ENCODE measurements around the gene PSMD3. TPM values are rescaled to one million over a fixed set of nuclear protein-coding genes. Genes with fewer than 3 reads are reported as not detected.

Gene PSMD3
- total RNA-seq, 4 donors from 2014 or later = 62.0 to 158 (median 84.7) TPM

- no peak within 1 kb of the TSS for H3K27ac ChIP-seq
- no peak within 1 kb of the TSS for H3K4me3 ChIP-seq
- DNase-seq = no peak
- H3K4me1 ChIP-seq = no peaks in the 10 kb centered on the region
- no peaks in the 10 kb centered on the region for H3K27me3 ChIP-seq
- intact Hi-C loops (cut with DNase I; ENCODE audit: low total_unique reads) = no loop called here
- H3K9me3 ChIP-seq = no peaks in the 10 kb centered on the region
- H3K36me3 ChIP-seq = no peaks in the 10 kb centered on the region
- TF ChIP-seq CTCF (IDR thresholded peaks at IDR 0.05) (no peak), POLR2A (IDR thresholded peaks at IDR 0.05) (no peak)
Measured at GRCh38 chr17:39962642-39963220, 17.9 kb upstream of the PSMD3 start, which contains the start of gene GSDMA. TSS of gene GSDMA (plus strand) at chr17:39963004. CDS start at chr17:39965688, 2,684 bp downstream.

GRCh38 chr17:39963829-39964228 is 16.8 kb upstream of the PSMD3 start:
- no peak for DNase-seq
- Histone ChIP-seq H3K4me1 (no peaks in the 10 kb centered on the region), H3K36me3 (no peaks in the 10 kb centered on the region), H3K4me3 (no peak overlapping the region), H3K27ac (no peak overlapping the region), H3K27me3 (no peaks in the 10 kb centered on the region), H3K9me3 (no peaks in the 10 kb centered on the region)
- intact Hi-C loops (cut with DNase I; ENCODE audit: low total_unique reads) = no loop called here
- no peak for TF ChIP-seq CTCF (IDR thresholded peaks at IDR 0.05)
- no peak for TF ChIP-seq POLR2A (IDR thresholded peaks at IDR 0.05)

- no peak for TF ChIP-seq POLR2A (IDR thresholded peaks at IDR 0.05)
- TF ChIP-seq CTCF (IDR thresholded peaks at IDR 0.05) = no peak
- H3K27me3 ChIP-seq = no peaks in the 10 kb centered on the region
- no peak overlapping the region for H3K4me3 ChIP-seq
- no peaks in the 10 kb centered on the region for H3K9me3 ChIP-seq
- DNase-seq = no peak
- intact Hi-C loops (cut with DNase I; ENCODE audit: low total_unique reads) = no loop called here
- H3K36me3 ChIP-seq = no peaks in the 10 kb centered on the region
- H3K4me1 ChIP-seq = no peaks in the 10 kb centered on the region
- no peak overlapping the region for H3K27ac ChIP-seq
Measured at GRCh38 chr17:39965017-39965699, 15.4 kb upstream of the PSMD3 start.

- no peak for TF ChIP-seq POLR2A (IDR thresholded peaks at IDR 0.05)
- no peak for TF ChIP-seq CTCF (IDR thresholded peaks at IDR 0.05)
- H3K36me3 ChIP-seq = no peaks in the 10 kb centered on the region
- intact Hi-C loops (cut with DNase I; ENCODE audit: low total_unique reads) = no loop called here
- DNase-seq = no peak
- no peak overlapping the region for H3K4me3 ChIP-seq
- no peaks in the 10 kb centered on the region for H3K27me3 ChIP-seq
- H3K4me1 ChIP-seq = no peaks in the 10 kb centered on the region
- H3K9me3 ChIP-seq = no peaks in the 10 kb centered on the region
- H3K27ac ChIP-seq = no peak overlapping the region
Measured at GRCh38 chr17:39966771-39967170, 13.8 kb upstream of the PSMD3 start.

- Histone ChIP-seq H3K4me3 (no peak overlapping the region), H3K36me3 (no peaks in the 10 kb centered on the region), H3K4me1 (no peaks in the 10 kb centered on the region), H3K27me3 (no peaks in the 10 kb centered on the region), H3K27ac (no peak overlapping the region), H3K9me3 (no peaks in the 10 kb centered on the region)
- no peak for DNase-seq
- intact Hi-C loops (cut with DNase I; ENCODE audit: low total_unique reads) = no loop called here
- TF ChIP-seq POLR2A (IDR thresholded peaks at IDR 0.05) (no peak), CTCF (IDR thresholded peaks at IDR 0.05) (no peak)
Measured at GRCh38 chr17:39968761-39969160, 11.8 kb upstream of the PSMD3 start.
